Kidney capillary endothelial cell (primary cell): ENCODE measurements around the gene ERVH48-1.
"Not testable (repeated sequence)": the region's sequence is repeated elsewhere in the genome, so short reads cannot be mapped to it uniquely, and the experiment has no call there.

Experiments used
- DNase-seq: peaks from one replicate; pipeline ENCODE4 v3.0.0-alpha.2; 2018; ENCODE audit warnings: low spot score

ERVH48-1 gene

DNA sequence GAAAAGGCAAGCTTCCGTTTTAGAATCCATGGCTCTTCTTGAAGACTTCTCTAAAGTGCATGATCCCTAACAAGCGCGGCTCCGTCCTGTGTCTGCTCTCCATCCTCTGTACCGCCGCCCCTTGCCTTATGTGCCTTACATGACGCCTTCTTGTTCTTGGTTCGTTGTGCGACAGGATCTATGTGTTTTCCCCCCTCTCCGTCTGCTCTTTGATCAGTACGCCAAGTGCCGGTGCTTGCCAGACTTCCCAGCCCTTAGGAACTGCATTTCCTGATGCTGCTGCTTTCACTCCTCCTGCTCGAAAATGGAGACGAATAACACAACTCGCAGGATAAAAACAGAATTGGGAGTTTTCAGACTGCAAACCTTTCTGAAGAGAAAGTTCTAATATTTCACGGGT lies 19.2 kb downstream of the ERVH48-1 start:
- no peak for DNase-seq

- DNase-seq, result no peak
Measured at GRCh38 chr21:42905195-42905594, 20.2 kb downstream of the ERVH48-1 start.

DNA sequence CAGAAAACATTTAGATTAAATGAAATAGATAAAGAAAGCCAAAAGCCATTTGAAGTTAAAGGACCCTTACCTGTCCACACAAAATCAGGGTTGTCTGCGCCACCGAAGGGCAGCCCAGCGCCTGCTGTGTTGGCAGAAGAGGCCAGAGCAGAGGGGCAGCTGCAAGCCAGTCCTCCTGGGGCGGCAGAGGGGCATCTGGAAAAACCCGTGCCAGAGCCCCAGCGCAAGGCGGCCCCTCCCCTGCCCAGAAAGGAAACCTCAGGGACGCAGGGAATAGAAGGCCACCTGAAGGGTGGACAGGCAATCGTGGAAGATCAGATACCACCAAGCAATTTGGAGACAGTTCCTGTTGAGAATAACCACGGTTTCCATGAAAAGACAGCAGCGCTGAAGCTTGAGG lies 21.6 kb downstream of the ERVH48-1 start:
- no peak for DNase-seq

DNA sequence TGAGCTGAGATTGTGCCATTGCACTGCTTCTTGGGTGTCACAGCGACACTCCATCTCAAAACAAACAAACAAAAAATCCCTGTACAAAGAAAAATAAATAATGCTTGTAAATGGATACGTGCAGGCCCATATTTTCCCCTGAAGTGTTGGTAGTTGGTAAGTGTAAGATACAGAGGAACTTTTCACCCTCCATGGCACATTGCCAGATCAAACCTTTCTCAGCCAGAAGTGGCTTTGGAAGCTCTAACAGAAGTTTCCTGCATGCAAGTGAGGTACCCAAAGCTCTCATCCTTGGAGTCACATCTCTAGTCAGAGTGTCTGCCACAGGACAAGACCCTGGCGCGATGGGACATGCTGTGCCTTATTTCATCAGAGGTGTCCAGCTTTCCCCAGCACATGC lies 25.0 kb downstream of the ERVH48-1 start:
- no peak for DNase-seq

- peak; percentile 100 for DNase-seq
Measured at GRCh38 chr21:42892931-42893755, 32.3 kb downstream of the ERVH48-1 start, which contains the start of gene NDUFV3. Gene NDUFV3, plus strand, starts transcription at chr21:42893309. Its CDS starts 25 bp downstream, at chr21:42893334.

DNA sequence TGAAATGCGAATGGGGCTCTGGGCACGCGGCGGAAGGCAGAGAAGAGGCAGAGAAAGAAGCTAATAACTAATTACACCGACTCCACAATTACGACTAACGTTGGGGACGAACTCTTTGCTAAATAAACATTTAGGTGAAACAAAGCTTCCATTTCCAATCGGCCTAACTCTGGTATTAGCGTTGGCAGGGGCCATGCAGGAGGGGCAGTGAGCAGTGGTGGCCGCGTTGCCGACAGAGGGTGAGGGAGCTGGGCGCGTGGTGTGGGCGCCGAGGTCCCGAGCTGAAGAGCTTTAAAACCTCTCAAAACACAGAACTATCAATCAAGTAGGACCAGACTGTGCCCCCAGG lies 32.9 kb downstream of the ERVH48-1 start:
- no peak for DNase-seq

- no peak for DNase-seq
Measured at GRCh38 chr21:42887326-42887725, 38.1 kb downstream of the ERVH48-1 start.

DNA sequence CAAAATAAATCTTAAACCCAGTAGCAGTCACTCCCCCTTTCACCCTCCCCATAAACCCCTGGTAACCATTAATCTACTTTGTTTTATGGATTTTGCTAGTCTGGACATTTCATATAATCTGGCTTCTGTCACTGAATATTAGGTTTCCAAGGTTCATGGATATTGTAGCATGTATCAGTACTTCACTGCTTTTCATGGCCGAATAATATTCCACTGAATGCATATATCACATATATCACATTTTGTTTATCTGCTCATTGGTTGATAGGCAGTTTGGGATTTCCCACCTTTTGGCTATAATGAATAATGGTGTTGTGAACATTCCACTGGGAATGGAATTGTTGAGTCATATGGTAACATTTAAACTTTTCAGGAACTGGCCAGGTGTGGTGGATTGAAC lies 41.5 kb downstream of the ERVH48-1 start:
- DNase-seq, result no peak

- no peak for DNase-seq
Measured at GRCh38 chr21:42880352-42880751, 45.1 kb downstream of the ERVH48-1 start.

GRCh38 chr21:42878993-42879787 lies 46.2 kb downstream of the ERVH48-1 start, which contains the start of gene WDR4:
Gene WDR4, minus strand, starts transcription at chr21:42879539. Its CDS starts 44 bp downstream, at chr21:42879495.
- peak; percentile 93 for DNase-seq

- DNase-seq, result peak; percentile 23
Measured at GRCh38 chr21:42878678-42878992, 46.8 kb downstream of the ERVH48-1 start.

DNA sequence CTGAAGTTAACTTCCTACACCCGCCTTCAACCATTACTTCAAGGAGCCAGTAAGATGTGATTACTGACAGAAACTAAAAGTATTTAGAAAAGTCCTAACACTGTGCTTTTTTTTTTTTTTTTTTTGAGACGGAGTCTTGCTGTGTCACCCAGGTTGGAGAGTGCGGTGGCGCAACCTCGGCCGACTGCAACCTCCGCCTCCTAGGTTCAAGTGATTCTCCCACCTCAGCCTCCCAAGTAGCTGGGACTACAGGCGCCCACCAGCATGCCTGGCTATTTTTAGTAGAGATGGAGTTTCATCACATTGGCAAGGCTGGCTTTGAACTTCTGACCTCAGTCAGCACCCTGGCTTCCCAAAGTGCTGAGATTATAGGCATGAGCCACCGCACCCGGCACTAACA lies 49.6 kb downstream of the ERVH48-1 start:
- not testable (repeated sequence) for DNase-seq

- DNase-seq, result no peak
Measured at GRCh38 chr21:42873096-42873495, 52.3 kb downstream of the ERVH48-1 start.

GRCh38 chr21:42868196-42868595 lies 57.2 kb downstream of the ERVH48-1 start:
- DNase-seq, result no peak
